ENCODE measurements around the gene DCN. TPM values are rescaled to one million over a fixed set of nuclear protein-coding genes. Genes with fewer than 3 reads are reported as not detected.

Gene DCN
- polyA plus RNA-seq, 1 experiment = 4,723 TPM

- no peak for TF ChIP-seq CTCF (IDR thresholded peaks at IDR 0.05; ENCODE audit: low read depth, low read length)
- no peaks in the 10 kb centered on the region for H3K9me3 ChIP-seq (ENCODE audit: control insufficient read depth, insufficient read depth, low read length)
- no peaks in the 10 kb centered on the region for H3K27me3 ChIP-seq (ENCODE audit: control insufficient read depth, insufficient read depth, low read length)
- no peak overlapping the region for H3K27ac ChIP-seq (ENCODE audit: low read depth, low read length)
- POLR2A ChIA-PET = interaction anchor here (1.0 to 2.1 kb wide), 3 partner anchors 140 to 151 kb away, joined by 3 to 10 read pairs (median 5); no protein-coding TSS in a partner anchor
- no peak for DNase-seq (ENCODE audit: low read depth, low spot score)
- CTCF ChIA-PET = interaction anchor here (1.1 to 7.4 kb wide), 9 partner anchors 9 to 205 kb away, joined by 3 to 82 read pairs (median 12); no protein-coding TSS in a partner anchor
- peak overlapping the region; percentile 53 for H3K4me3 ChIP-seq (ENCODE audit: low read depth, low read length)
Observed at GRCh38 chr12:91176358-91176757, 6.3 kb downstream of the DCN start.

GRCh38 chr12:91173124-91173523, 9.5 kb downstream of the DCN start:
- DNase-seq (ENCODE audit: low read depth, low spot score) = no peak
- no peaks in the 10 kb centered on the region for H3K27me3 ChIP-seq (ENCODE audit: control insufficient read depth, insufficient read depth, low read length)
- H3K27ac ChIP-seq (ENCODE audit: low read depth, low read length) = no peak overlapping the region
- peak overlapping the region; percentile 10; the same call in 1 of the 2 replicates for H3K4me3 ChIP-seq (ENCODE audit: low read depth, low read length)
- TF ChIP-seq CTCF (IDR thresholded peaks at IDR 0.05; ENCODE audit: low read depth, low read length) = no peak
- ChIA-PET CTCF (interaction anchor here (0.7 to 2.1 kb wide), 4 partner anchors 152 to 195 kb away, joined by 3 to 7 read pairs (median 5); no protein-coding TSS in a partner anchor), POLR2A (interaction anchor here (0.6 to 1.4 kb wide), 2 partner anchors 8 to 1405 kb away, joined by 3 to 4 read pairs; no protein-coding TSS in a partner anchor)
- H3K9me3 ChIP-seq (ENCODE audit: control insufficient read depth, insufficient read depth, low read length) = peaks cover 4% of the 10 kb centered on the region; the same call in 1 of the 2 replicates

GRCh38 chr12:91172096-91172495, 10.5 kb downstream of the DCN start:
- POLR2A ChIA-PET = interaction anchor here (1.4 kb wide), 1 partner anchor 9 kb away, joined by 3 read pairs; no protein-coding TSS in a partner anchor
- CTCF ChIA-PET = interaction anchor here (1.5 to 2.1 kb wide), 2 partner anchors 153 to 183 kb away, joined by 7 read pairs; no protein-coding TSS in a partner anchor
- Histone ChIP-seq H3K4me3 (ENCODE audit: low read depth, low read length) (no peak overlapping the region), H3K27me3 (ENCODE audit: control insufficient read depth, insufficient read depth, low read length) (no peaks in the 10 kb centered on the region), H3K27ac (ENCODE audit: low read depth, low read length) (no peak overlapping the region), H3K9me3 (ENCODE audit: control insufficient read depth, insufficient read depth, low read length) (peaks cover 8% of the 10 kb centered on the region)
- no peak for TF ChIP-seq CTCF (IDR thresholded peaks at IDR 0.05; ENCODE audit: low read depth, low read length)
- no peak for DNase-seq (ENCODE audit: low read depth, low spot score)

- POLR2A ChIA-PET = interaction anchor here (1.2 kb wide), 1 partner anchor 192 kb away, joined by 4 read pairs; no protein-coding TSS in a partner anchor
Observed at GRCh38 chr12:91171476-91171875, 11.1 kb downstream of the DCN start.

More at GRCh38 chr12:91171476-91171875, 11.1 kb downstream of the DCN start:
- DNase-seq (ENCODE audit: low read depth, low spot score) = no peak
- Histone ChIP-seq H3K4me3 (ENCODE audit: low read depth, low read length) (no peak overlapping the region), H3K27ac (ENCODE audit: low read depth, low read length) (no peak overlapping the region), H3K27me3 (ENCODE audit: control insufficient read depth, insufficient read depth, low read length) (no peaks in the 10 kb centered on the region), H3K9me3 (ENCODE audit: control insufficient read depth, insufficient read depth, low read length) (peaks cover 8% of the 10 kb centered on the region)
- CTCF ChIA-PET = interaction anchor here (2.1 kb wide), 1 partner anchor 184 kb away, joined by 7 read pairs; no protein-coding TSS in a partner anchor
- TF ChIP-seq CTCF (IDR thresholded peaks at IDR 0.05; ENCODE audit: low read depth, low read length) = no peak
